HCT116 (cell line): ENCODE data around the gene SHANK1. TPM values are rescaled to one million over a fixed set of nuclear protein-coding genes. Genes with fewer than 3 reads are reported as not detected.

ENCODE experiments used
- ATAC-seq: fragments of 200-7000 bp; cut with Tn5 transposase; 2 replicates; pipeline ENCODE4 v1.9.1; 2020; ENCODE audit warnings: mild to moderate bottlenecking, moderate library complexity
- BruUV-seq: library from RNA; stranded (reverse); fragments of 400-500 nt; replicated peaks from 2 replicates; lab custom pipeline; 2021; lab: Mats Ljungman, UMichigan
- CTCF ChIA-PET: fragments of 300-600 bp; sonication (Branson Sonifier 250); formaldehyde crosslinking; loops from one replicate; lab custom pipeline; 2021; ENCODE audit warnings: antibody characterized with exemption; lab: Charles Lee
- POLR2A ChIA-PET: fragments of 300-600, 350-600 bp; sonication (Branson Sonifier 250); formaldehyde crosslinking; loops from one replicate; lab custom pipeline; 2021; ENCODE audit warnings: antibody characterized with exemption; lab: Charles Lee
- RAD21 ChIA-PET, 2 experiments: fragments of 300-600 bp; sonication (Branson Sonifier 250); formaldehyde crosslinking; loops; one replicate each; lab custom pipeline; 2023; ENCODE audit warnings: low total read pairs in 2 of 2; ENCODE audit not compliant: uncharacterized antibody in 2 of 2, unreplicated experiment in 2 of 2, low non-redundant PET in 1 of 2; lab: Charles Lee
- DNase-seq: peaks from one replicate; pipeline ENCODE4 v3.0.0-alpha.2; 2010; ENCODE audit warnings: low read depth, low spot score
- H2AFZ ChIP-seq: fragments of 200-600 bp; shearing (Covaris generic), sonication (generic); 2 replicates; pipeline ENCODE4 v1.6.1; 2017; ENCODE audit warnings: low read depth, mixed run types, mixed read lengths, antibody characterized with exemption, low read length; ENCODE audit not compliant: poor library complexity, severe bottlenecking
- H3K27ac ChIP-seq: 2 replicates; pipeline ENCODE4 v1.5.1; 2012; ENCODE audit warnings: low read depth, low read length
- H3K27me3 ChIP-seq: fragments of 200-600 bp; sonication (generic); 2 replicates; pipeline ENCODE4 v1.6.1; 2016; ENCODE audit warnings: mixed run types, low read length, mixed read lengths; ENCODE audit not compliant: insufficient read depth
- H3K36me3 ChIP-seq, 2 experiments: fragments of 200-500 bp in 1 of 2; fragments of 200-600 bp in 1 of 2; sonication (Bioruptor generic) in 1 of 2; sonication (generic) in 1 of 2; 2 replicates each; pipeline versions ENCODE4 v1.5.1 to v1.6.1; 2014 to 2016; ENCODE audit warnings: low read length in 2 of 2, inconsistent platforms in 1 of 2, mixed read lengths in 1 of 2, mixed run types in 1 of 2; ENCODE audit not compliant: insufficient read depth in 2 of 2, control insufficient read depth in 1 of 2
- H3K4me1 ChIP-seq, 2 experiments: fragments of 200-600 bp in 1 of 2; sonication (generic) in 1 of 2; 2 replicates each; pipeline versions ENCODE4 v1.5.1 to v1.6.1; 2012 to 2017; ENCODE audit warnings: low read length in 2 of 2, inconsistent platforms in 1 of 2, mild to moderate bottlenecking in 1 of 2, mixed read lengths in 1 of 2, mixed run types in 1 of 2, moderate library complexity in 1 of 2; ENCODE audit not compliant: insufficient read depth in 2 of 2, control insufficient read depth in 1 of 2
- H3K4me2 ChIP-seq: fragments of 200-600 bp; sonication (generic); 2 replicates; pipeline ENCODE4 v1.6.1; 2017; ENCODE audit warnings: mixed run types, low read length, mixed read lengths
- H3K4me3 ChIP-seq, 2 experiments: fragments of 200-600 bp in 1 of 2; sonication (generic) in 1 of 2; replicated peaks in 1 of 2; 2 replicates each; pipeline ENCODE4 v1.5.1; 2011 to 2016; ENCODE audit warnings: low read length in 2 of 2, control low read depth in 1 of 2, low read depth in 1 of 2, mild to moderate bottlenecking in 1 of 2, mixed read lengths in 1 of 2, mixed run types in 1 of 2
- H3K79me2 ChIP-seq: fragments of 200-600 bp; sonication (generic); 2 replicates; pipeline ENCODE4 v1.6.1; 2017; ENCODE audit warnings: mild to moderate bottlenecking, mixed run types, low read length, moderate library complexity, mixed read lengths; ENCODE audit not compliant: insufficient read depth
- H3K9ac ChIP-seq: fragments of 200-600 bp; sonication (generic); 2 replicates; pipeline ENCODE4 v1.6.1; 2016; ENCODE audit warnings: low read length, mixed read lengths
- H3K9me2 ChIP-seq: fragments of 200-600 bp; sonication (generic), shearing (Covaris generic); 2 replicates; pipeline ENCODE4 v1.6.1; 2017; ENCODE audit warnings: mixed run types, mild to moderate bottlenecking, moderate library complexity; ENCODE audit not compliant: insufficient read depth
- H3K9me3 ChIP-seq, 2 experiments: fragments of 200-500 bp in 1 of 2; fragments of 200-600 bp in 1 of 2; sonication (Bioruptor generic) in 1 of 2; sonication (generic) in 1 of 2; 2 replicates each; pipeline ENCODE4 v1.6.1; 2014 to 2017; ENCODE audit warnings: low read length in 2 of 2, mixed read lengths in 2 of 2, inconsistent platforms in 1 of 2, low read depth in 1 of 2, mild to moderate bottlenecking in 1 of 2, mixed run types in 1 of 2, moderate library complexity in 1 of 2; ENCODE audit not compliant: control insufficient read depth in 1 of 2, insufficient read depth in 1 of 2
- H4K20me1 ChIP-seq: fragments of 200-600 bp; sonication (generic), shearing (Covaris generic); 2 replicates; pipeline ENCODE4 v1.6.1; 2017; ENCODE audit warnings: mixed run types, mild to moderate bottlenecking, moderate library complexity; ENCODE audit not compliant: insufficient read depth
- CEBPB ChIP-seq: IDR thresholded peaks from 2 replicates; pipeline ENCODE4 v1.6.1; 2012; ENCODE audit warnings: low read depth
- EGR1 ChIP-seq: IDR thresholded peaks from 2 replicates; pipeline ENCODE4 v1.6.1; 2012; ENCODE audit warnings: low read depth
- ELF1 ChIP-seq: IDR thresholded peaks from 2 replicates; pipeline ENCODE4 v1.6.1; 2012; ENCODE audit warnings: low read depth, borderline replicate concordance
- EZH2 ChIP-seq: fragments of 200-600 bp; sonication (generic); IDR thresholded peaks from 2 replicates; pipeline ENCODE4 v1.6.1; 2017; ENCODE audit warnings: antibody characterized with exemption, mixed run types
- EZH2phosphoT487 ChIP-seq: fragments of 200-600 bp; IDR thresholded peaks from 2 replicates; pipeline ENCODE4 v1.6.1; 2018; ENCODE audit warnings: antibody characterized with exemption, borderline replicate concordance
- FOSL1 ChIP-seq: IDR thresholded peaks from 2 replicates; pipeline ENCODE4 v1.6.1; 2012; ENCODE audit warnings: low read depth
- POLR2A ChIP-seq: IDR thresholded peaks from 2 replicates; pipeline ENCODE4 v1.7.0; 2011; ENCODE audit warnings: borderline replicate concordance; ENCODE audit not compliant: insufficient read depth, insufficient read length; ENCODE audit errors: extremely low read depth
- SIN3A ChIP-seq: IDR thresholded peaks from 2 replicates; pipeline ENCODE4 v1.6.1; 2012; ENCODE audit warnings: low read depth
- SP1 ChIP-seq: IDR thresholded peaks from 2 replicates; pipeline ENCODE4 v1.6.1; 2012; ENCODE audit warnings: low read depth
- SRF ChIP-seq: IDR thresholded peaks from 2 replicates; pipeline ENCODE4 v1.6.1; 2012; ENCODE audit warnings: low read depth
- TCF7L2 ChIP-seq: IDR thresholded peaks from 2 replicates; pipeline ENCODE4 v1.7.0; 2011; ENCODE audit warnings: borderline replicate concordance, inconsistent platforms; ENCODE audit not compliant: insufficient read depth, insufficient read length; ENCODE audit errors: extremely low read depth
- YY1 ChIP-seq: IDR thresholded peaks from 2 replicates; pipeline ENCODE4 v1.6.1; 2011; ENCODE audit warnings: low read length, low read depth, moderate library complexity, mild to moderate bottlenecking; ENCODE audit not compliant: insufficient replicate concordance; ENCODE audit errors: extremely low read depth
- ZNF274 ChIP-seq: fragments of 200-500 bp; sonication (Bioruptor generic); IDR thresholded peaks from 2 replicates; pipeline ENCODE4 v1.6.1; 2014; ENCODE audit warnings: mild to moderate bottlenecking, low read depth, low read length, inconsistent platforms
- intact Hi-C: fragments of 100-400 bp; cut with micrococcal nuclease; formaldehyde crosslinking; loops from 2 replicates; pipeline ENCODE4 v1.10.0; 2022
- total RNA-seq: library from RNA; stranded (reverse); gene quantifications from one replicate; pipeline ENCODE4 v1.2.1, GENCODE V29; 2021; ENCODE audit not compliant: unreplicated experiment
- TF ChIP-seq, protein P1 (sequence below): IDR thresholded peaks from 2 replicates; pipeline ENCODE4 v1.6.1; 2012
- TF ChIP-seq, protein P2 (sequence below): IDR thresholded peaks from 2 replicates; pipeline ENCODE4 v1.6.1; 2011; ENCODE audit warnings: mild to moderate bottlenecking, low read length, moderate library complexity; ENCODE audit not compliant: insufficient replicate concordance; ENCODE audit errors: extremely low read depth
- TF ChIP-seq, protein P3 (sequence below), 3 experiments: fragments of 200-600 bp in 1 of 3; sonication (generic) in 1 of 3; IDR thresholded peaks in 2 of 3; conservative IDR thresholded peaks in 1 of 3; 2 replicates each; pipeline ENCODE4 v1.5.1; 2012 to 2017; ENCODE audit warnings: low read depth in 2 of 3, low read length in 2 of 3, antibody characterized with exemption in 1 of 3, borderline replicate concordance in 1 of 3, control low read depth in 1 of 3, mild to moderate bottlenecking in 1 of 3, mixed read lengths in 1 of 3, mixed run types in 1 of 3, moderate library complexity in 1 of 3; ENCODE audit not compliant: insufficient read depth in 1 of 3

SHANK1 gene
- total RNA-seq, 1 experiment from 2014 or later = 3.0 TPM

DNA sequence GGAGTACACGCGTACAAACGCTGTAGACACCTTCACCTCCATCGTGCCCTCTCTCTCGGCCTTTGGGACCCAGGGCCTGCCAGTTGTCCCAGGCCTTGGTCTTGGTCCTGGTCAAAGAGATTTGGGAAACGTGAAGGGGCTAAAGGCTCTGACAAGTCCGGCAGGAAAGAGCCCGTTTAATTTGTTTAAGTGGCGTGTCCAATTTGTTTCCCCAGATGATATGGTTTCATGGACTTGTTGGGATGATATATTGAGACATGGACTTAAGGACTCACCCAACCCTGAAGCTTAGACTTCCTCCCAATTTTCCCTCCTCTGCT lies 6.3 kb upstream of the SHANK1 start:
- H3K27me3 ChIP-seq = no peaks in the 10 kb centered on the region
- H3K9me3 ChIP-seq = no peaks in the 10 kb centered on the region
- RAD21 ChIA-PET = no interaction called here
- DNase-seq (no peak), ATAC-seq (no peak)
- H4K20me1 ChIP-seq = no peaks in the 10 kb centered on the region
- H3K9me2 ChIP-seq = no peaks in the 10 kb centered on the region
- no peak overlapping the region for H2AFZ ChIP-seq
- CTCF ChIA-PET = no interaction called here
- H3K4me3 ChIP-seq = peak overlapping the region; percentile 89 to 93
- H3K36me3 ChIP-seq = no peaks in the 10 kb centered on the region
- peak overlapping the region; percentile 92 for H3K9ac ChIP-seq
- peaks cover 18 to 33% of the 10 kb centered on the region in 2 experiments; a peak in 3 of 4 replicates for H3K4me1 ChIP-seq
- POLR2A ChIA-PET = no interaction called here
- peaks cover 16% of the 10 kb centered on the region for H3K79me2 ChIP-seq
- TSS peak; percentile 68 for BruUV-seq
- intact Hi-C loops = no loop called here
- H3K4me2 ChIP-seq = peak overlapping the region; percentile 97
- TF ChIP-seq SRF (no peak), SIN3A (no peak), CEBPB (no peak), ELF1 (no peak), TCF7L2 (no peak), EZH2phosphoT487 (no peak), EGR1 (no peak), FOSL1 (no peak), EZH2 (no peak), SP1 (no peak), YY1 (no peak), ZNF274 (no peak), POLR2A (no peak)
- TF ChIP-seq, protein P1, sequence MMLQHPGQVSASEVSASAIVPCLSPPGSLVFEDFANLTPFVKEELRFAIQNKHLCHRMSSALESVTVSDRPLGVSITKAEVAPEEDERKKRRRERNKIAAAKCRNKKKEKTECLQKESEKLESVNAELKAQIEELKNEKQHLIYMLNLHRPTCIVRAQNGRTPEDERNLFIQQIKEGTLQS = no peak
- TF ChIP-seq, protein P2, sequence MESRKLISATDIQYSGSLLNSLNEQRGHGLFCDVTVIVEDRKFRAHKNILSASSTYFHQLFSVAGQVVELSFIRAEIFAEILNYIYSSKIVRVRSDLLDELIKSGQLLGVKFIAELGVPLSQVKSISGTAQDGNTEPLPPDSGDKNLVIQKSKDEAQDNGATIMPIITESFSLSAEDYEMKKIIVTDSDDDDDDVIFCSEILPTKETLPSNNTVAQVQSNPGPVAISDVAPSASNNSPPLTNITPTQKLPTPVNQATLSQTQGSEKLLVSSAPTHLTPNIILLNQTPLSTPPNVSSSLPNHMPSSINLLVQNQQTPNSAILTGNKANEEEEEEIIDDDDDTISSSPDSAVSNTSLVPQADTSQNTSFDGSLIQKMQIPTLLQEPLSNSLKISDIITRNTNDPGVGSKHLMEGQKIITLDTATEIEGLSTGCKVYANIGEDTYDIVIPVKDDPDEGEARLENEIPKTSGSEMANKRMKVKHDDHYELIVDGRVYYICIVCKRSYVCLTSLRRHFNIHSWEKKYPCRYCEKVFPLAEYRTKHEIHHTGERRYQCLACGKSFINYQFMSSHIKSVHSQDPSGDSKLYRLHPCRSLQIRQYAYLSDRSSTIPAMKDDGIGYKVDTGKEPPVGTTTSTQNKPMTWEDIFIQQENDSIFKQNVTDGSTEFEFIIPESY = no peak
- TF ChIP-seq, protein P3, sequence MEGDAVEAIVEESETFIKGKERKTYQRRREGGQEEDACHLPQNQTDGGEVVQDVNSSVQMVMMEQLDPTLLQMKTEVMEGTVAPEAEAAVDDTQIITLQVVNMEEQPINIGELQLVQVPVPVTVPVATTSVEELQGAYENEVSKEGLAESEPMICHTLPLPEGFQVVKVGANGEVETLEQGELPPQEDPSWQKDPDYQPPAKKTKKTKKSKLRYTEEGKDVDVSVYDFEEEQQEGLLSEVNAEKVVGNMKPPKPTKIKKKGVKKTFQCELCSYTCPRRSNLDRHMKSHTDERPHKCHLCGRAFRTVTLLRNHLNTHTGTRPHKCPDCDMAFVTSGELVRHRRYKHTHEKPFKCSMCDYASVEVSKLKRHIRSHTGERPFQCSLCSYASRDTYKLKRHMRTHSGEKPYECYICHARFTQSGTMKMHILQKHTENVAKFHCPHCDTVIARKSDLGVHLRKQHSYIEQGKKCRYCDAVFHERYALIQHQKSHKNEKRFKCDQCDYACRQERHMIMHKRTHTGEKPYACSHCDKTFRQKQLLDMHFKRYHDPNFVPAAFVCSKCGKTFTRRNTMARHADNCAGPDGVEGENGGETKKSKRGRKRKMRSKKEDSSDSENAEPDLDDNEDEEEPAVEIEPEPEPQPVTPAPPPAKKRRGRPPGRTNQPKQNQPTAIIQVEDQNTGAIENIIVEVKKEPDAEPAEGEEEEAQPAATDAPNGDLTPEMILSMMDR (IDR thresholded peaks at IDR 0.05 in 2 of 3, conservative IDR thresholded peaks at IDR 0.05 in 1 of 3; ENCODE audit: borderline replicate concordance in 1 of 3, insufficient read depth in 1 of 3, low read depth in 2 of 3, low read length in 2 of 3) = no peak
- H3K27ac ChIP-seq = peak overlapping the region; percentile 75
